KOPT-K1 (cell line): ENCODE data around the gene COL5A1.

Experiments used
- H3K27ac ChIP-seq: fragments of 200-600 bp; sonication (generic); 2 replicates; pipeline ENCODE4 v1.5.1; 2016; ENCODE audit warnings: antibody characterized with exemption, mild to moderate bottlenecking, low read depth, low read length; ENCODE audit not compliant: poor library complexity, severe bottlenecking
- H3K36me3 ChIP-seq: fragments of 200-600 bp; sonication (generic); 2 replicates; pipeline ENCODE4 v1.5.1; 2017; ENCODE audit warnings: antibody characterized with exemption, mild to moderate bottlenecking, low read length, moderate library complexity; ENCODE audit not compliant: insufficient read depth
- H3K9me3 ChIP-seq: fragments of 200-600 bp; sonication (generic); 2 replicates; pipeline ENCODE4 v1.5.1; 2017; ENCODE audit warnings: antibody characterized with exemption, low read length, mild to moderate bottlenecking; ENCODE audit not compliant: insufficient read depth, poor library complexity, severe bottlenecking

The COL5A1 gene

DNA sequence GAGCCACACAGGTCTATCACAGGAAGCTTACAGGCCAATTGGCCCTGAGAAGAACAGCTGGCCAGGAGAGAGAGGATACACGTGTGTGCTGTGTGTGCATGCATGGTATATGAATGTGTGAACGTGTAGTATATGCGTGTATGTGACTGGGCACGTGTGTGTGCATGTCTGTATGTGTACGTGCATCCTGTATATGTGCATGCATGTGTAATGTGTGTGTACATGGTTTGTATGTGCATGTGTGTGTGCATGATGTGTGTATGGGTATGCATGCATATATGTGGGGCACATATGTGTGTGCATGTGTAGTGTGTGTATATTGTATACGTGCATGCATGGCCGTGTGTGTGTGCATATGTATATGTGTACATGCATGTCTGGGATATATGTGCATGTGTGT, 182.0 kb downstream of the COL5A1 start:
- no peak overlapping the region for H3K27ac ChIP-seq
- no peaks in the 10 kb centered on the region for H3K9me3 ChIP-seq
- H3K36me3 ChIP-seq: no peaks in the 10 kb centered on the region

DNA sequence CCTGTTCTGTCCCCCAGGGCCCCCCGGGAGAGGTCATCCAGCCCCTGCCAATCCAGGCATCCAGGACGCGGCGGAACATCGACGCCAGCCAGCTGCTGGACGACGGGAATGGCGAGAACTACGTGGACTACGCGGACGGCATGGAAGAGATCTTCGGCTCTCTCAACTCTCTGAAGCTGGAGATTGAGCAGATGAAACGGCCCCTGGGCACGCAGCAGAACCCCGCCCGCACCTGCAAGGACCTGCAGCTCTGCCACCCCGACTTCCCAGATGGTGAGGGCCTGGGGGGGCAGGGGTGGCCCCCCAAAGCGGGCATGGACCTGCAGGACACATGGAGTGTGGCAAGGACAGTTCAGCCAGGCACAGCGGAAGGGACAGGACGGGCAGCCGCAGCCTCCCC, 183.0 kb downstream of the COL5A1 start:
- H3K27ac ChIP-seq: no peak overlapping the region
- H3K36me3 ChIP-seq: no peaks in the 10 kb centered on the region
- H3K9me3 ChIP-seq: no peaks in the 10 kb centered on the region

DNA sequence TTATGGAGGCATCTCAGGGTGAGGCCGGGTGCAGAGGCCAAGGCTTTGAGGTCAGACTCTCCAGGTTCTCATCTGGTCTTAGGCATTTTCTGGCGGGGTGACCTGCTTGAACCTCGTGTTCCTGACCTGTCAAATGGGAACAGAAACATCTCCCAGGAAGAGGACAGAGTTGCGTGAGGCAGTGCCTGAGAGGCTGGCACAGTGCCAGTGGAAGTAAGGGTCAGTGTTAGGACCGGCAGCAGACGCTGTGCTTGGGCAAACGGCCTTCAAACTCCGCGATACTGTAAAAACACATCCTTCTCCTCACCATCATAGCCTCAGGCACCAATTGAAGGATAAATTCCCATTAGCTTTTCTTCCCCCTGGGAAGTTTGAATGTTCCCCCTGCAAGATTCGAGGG, 183.4 kb downstream of the COL5A1 start:
- Histone ChIP-seq H3K36me3 (no peaks in the 10 kb centered on the region), H3K9me3 (no peaks in the 10 kb centered on the region), H3K27ac (no peak overlapping the region)

DNA sequence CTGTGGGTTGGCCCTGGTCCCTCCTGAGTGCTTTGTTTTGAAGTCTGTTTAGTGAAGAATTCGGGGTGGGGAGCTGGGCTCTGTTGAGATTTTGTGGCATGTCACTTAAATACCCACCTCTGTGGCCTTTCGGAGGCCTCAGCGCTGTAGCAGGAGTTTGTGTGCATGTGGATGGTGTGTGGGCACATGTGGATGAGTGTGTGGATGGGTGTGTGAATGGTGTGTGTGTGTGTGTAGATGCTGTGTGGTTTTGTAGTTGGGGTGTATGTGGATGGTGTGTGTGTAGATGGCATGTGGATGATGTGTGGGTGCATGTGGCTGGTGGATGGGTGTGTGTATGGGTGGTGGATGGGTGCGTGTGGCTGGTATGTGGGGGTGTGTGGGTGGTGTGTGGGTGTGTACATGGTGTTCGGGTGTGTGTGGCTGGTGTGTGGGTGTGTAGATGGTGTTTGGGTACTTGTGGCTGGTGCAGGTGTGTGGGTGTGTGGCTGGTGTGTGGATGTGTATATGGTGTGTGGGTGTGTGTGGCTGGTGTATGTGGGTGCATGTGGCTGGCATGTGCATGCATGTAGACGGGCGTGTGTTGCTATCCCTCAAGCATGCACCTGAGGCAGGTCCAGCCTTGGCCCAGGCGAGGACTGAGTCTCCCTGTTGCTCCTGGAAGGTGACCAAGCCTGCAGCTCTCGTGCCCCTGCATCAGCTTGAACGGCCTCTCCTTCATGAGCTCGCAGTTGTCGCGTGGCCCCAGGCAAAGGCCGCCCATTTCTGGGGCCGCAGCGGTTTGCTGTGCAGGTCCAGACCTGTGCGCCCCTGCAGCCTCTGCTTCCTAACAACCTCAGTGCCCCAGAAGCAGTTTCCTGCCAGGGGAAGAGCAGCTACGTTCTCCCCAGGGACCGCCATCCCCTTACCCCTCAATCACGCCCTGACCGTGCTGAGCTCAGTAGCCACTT, 185.0 kb downstream of the COL5A1 start:
- Histone ChIP-seq H3K27ac (no peak overlapping the region), H3K36me3 (no peaks in the 10 kb centered on the region), H3K9me3 (no peaks in the 10 kb centered on the region)

DNA sequence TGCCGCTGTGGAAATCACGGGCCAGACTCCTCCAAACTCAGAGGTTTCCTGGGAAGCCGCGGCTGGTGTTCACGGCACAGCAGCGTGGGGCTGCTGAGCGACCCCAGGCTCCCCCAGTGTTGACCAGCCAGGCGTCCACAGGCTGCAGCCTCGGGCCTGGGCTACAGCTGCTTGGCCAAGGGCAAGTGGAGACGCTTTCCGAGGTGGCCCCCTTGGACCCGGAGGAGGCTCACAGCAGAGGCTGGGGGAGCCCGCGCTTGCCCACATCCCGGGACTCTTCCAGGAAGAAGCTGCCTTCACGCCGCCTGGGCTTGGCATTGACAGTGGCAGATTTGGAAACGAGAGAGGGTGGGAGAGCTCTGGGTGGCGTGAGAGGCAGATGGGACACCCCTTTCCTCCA, 186.0 kb downstream of the COL5A1 start:
- H3K36me3 ChIP-seq: no peaks in the 10 kb centered on the region
- no peak overlapping the region for H3K27ac ChIP-seq
- H3K9me3 ChIP-seq: no peaks in the 10 kb centered on the region

DNA sequence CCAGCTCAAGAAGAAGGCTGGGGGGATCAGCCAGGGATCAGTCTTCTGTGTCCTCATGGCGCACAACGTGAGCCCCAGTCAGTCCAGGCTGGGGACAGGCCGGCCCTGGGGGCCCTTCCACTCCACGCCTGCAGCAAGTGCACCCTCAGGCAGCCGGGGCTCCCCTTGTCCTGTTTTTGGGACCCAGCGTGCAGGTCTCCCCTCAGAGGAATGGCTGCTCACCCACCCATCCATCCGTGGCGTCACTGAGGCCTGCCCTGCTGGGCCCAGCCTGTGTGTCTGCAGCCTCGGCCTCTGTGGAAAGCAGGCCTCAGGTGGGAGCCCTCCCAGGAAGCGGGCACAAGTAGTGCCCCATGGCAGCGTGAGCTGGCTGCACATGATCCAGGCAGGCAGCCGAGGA, 186.4 kb downstream of the COL5A1 start:
- H3K36me3 ChIP-seq: no peaks in the 10 kb centered on the region
- H3K27ac ChIP-seq: no peak overlapping the region
- no peaks in the 10 kb centered on the region for H3K9me3 ChIP-seq

DNA sequence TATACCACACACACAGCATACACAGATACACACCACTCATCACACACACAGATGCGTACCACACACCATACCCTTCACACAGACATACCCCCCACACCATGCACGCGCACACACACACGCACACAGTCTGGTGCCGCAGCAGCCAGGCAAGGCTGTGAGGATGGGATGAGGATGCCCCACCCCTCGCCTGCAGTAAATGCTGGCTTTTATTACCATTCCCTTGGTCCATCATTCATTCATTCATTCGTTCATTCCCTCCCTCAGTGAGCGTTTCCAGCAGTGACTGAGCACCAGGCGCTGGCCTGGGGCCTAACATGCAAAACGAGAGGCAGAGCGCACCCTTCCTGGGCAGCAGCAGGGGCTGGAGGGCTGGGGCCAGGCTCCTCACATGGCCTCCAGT, 187.3 kb downstream of the COL5A1 start:
- no peak overlapping the region for H3K27ac ChIP-seq
- H3K36me3 ChIP-seq: no peaks in the 10 kb centered on the region
- H3K9me3 ChIP-seq: no peaks in the 10 kb centered on the region

DNA sequence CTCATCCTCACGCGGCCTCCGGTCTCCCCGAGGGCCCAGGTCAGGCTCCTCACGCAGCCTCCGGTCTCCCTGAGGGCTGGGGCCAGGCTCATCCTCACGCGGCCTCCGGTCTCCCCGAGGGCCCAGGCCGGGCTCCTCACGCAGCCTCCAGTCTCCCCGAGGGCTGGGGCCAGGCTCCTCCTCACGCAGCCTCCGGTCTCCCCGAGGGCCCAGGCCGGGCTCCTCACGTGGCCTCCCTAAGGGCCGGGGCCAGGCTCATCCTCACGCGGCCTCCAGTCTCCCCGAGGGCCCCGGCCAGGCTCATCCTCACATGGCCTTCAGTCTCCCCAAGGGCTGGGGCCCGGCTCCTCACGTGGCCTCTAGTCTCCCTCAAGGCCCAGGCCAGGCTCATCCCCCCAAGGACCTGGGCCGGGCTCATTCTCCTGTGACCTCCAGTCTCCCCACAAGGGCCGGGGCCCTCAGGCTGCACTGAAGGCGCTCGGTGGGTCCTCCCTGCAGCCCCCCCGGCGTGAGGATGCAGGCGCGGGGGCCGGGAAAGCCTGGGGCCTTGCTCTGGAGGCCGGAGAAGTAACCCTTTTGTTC, 187.8 kb downstream of the COL5A1 start:
- no peaks in the 10 kb centered on the region for H3K36me3 ChIP-seq

DNA sequence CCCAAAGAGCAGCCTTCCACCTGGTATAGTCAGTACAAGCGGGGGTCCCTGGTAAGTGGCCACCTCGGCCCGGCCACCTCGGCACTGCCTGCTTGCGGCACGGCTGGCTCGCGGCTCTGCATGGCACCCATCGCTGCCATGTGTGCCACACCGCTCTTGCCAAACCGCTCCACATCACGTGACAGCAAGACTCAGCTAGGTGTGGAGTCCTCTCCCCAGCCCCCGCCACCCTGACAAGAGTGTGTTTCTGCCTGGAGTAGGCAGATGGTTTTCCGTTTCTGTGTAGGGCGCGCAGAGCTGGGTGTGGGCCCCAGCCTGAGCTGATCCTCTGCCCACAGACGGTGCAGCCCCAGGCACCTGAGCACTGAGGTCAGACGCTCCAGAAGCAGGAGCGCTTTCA, 188.5 kb downstream of the COL5A1 start:
- Histone ChIP-seq H3K27ac (no peak overlapping the region), H3K9me3 (no peaks in the 10 kb centered on the region), H3K36me3 (no peaks in the 10 kb centered on the region)

More for the DNA sequence above, 187.8 kb downstream of the COL5A1 start:
- no peak overlapping the region for H3K27ac ChIP-seq
- H3K9me3 ChIP-seq: no peaks in the 10 kb centered on the region

DNA sequence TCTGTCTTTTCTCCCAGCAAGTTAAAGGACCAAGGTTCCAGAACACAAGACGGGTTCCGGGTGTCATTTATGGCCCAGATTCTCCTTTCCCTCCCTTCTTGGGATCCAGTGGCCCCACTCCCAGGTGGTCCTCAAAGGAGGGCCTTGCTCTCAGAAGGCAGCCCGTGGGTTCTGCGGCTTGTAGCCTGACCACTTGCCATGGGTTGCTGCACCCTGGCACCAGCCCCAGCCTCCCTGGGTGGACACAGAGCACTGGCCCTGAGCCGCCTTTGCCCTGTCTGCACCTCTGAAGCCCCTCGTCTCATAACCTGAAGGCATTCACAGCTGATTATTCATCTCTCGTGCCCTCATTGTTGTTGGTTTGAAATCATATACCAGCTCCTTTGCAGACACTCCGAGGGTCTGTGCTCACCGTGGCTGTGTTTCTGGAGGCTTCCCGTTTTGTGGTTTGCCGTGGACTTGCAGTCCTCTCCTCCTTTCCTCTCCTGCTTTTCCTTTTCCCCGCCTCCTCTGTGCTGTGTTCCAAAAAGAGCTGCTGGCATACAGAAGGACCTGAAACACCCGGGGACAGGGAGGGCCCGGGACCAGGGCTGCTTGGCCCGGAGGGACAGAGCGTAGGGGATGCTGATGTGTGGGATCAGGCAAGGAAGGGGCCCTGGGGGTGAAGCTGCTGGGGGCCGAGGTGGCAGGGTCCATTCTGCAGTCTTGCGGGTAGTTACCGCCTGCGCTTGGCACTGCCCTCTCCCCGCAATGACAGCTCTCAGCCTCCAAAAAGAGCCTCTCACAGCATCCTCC, 189.5 kb downstream of the COL5A1 start:
- no peak overlapping the region for H3K27ac ChIP-seq
- H3K9me3 ChIP-seq: no peaks in the 10 kb centered on the region
- H3K36me3 ChIP-seq: no peaks in the 10 kb centered on the region

DNA sequence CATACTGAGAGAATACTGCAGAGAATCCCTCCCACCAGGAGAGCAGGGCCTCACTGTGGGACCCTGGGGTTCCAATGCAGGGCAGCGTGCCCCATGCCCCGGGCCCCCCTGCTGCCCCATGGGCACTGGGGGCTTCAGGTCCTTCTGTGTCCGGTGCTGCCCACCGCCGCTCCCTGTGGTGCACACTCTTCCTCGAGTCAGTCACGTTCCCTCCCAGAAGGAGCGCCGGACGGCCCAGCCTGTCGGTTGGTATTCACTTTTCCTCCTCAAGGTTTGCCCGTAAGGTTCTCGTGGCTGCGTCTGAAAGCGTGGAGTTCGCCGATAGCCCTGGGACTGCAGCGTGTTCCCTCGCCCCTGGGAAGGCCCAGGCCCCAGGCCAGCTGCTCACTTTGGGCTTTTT, 190.9 kb downstream of the COL5A1 start:
- no peaks in the 10 kb centered on the region for H3K9me3 ChIP-seq
- no peaks in the 10 kb centered on the region for H3K36me3 ChIP-seq
- no peak overlapping the region for H3K27ac ChIP-seq

DNA sequence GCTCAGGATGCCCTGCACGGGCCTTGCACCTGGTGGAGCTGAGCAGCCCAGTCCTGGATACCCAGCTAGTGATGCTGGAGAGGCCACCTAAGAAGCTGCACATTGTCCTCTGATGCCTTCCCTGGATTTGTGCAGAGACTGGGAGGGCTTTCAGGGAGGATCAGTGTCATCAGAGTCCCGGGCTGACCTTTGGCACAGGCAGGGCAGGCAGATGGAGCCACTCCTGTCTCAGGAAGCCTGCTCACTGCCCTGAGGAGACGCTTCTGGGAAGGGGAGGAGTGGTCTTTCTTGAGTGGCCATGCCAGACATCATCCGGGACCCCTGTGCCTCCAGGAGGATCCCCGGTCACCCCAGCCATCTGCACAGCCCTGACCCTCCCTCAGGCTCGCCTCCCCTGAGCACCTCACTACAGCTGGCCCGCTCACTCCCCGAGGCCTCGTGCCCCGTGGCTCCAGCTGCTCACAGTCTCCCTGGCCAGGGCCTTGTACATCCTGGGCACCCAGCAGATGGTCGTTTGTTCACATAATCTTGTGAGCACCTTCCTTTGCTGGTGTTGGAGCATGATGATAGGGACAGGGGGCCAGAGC, 191.8 kb downstream of the COL5A1 start:
- no peaks in the 10 kb centered on the region for H3K36me3 ChIP-seq
- no peaks in the 10 kb centered on the region for H3K9me3 ChIP-seq
- no peak overlapping the region for H3K27ac ChIP-seq

DNA sequence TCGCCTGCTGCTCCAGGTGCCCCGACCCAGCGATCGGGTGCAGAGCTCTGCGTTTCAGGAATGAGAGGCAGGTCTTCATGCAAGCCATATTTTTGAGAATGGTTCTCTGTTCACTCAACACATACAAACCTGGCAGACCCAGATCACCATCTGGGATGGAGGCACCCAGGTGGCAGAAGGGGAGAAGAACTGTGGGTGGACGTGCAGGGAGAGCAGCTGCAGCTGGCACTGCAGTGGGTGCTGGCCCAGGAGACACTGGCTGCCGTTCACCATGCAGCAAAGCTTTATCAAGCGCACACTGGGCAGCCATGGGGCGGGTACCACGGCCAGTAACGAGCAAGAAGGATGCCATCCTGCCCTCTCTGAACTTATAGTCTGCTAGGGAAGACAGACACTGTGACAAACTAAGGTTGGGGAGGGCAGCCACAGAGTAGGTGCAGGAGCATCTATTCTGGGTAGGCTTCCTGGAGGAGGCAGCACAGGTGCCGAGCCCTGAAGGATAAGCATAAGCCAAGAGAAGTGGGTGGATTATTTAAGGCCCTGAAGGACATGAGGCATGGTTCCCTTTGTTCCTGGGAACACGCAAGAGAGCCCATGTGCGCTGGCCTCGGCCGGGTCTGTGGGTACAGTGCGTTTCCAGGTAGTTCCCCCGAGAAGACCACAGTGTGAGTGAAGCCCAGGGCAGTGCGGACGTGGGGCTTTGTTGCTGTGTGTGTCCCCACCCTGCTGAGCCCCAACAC, 192.8 kb downstream of the COL5A1 start:
- Histone ChIP-seq H3K36me3 (no peaks in the 10 kb centered on the region), H3K27ac (no peak overlapping the region)

DNA sequence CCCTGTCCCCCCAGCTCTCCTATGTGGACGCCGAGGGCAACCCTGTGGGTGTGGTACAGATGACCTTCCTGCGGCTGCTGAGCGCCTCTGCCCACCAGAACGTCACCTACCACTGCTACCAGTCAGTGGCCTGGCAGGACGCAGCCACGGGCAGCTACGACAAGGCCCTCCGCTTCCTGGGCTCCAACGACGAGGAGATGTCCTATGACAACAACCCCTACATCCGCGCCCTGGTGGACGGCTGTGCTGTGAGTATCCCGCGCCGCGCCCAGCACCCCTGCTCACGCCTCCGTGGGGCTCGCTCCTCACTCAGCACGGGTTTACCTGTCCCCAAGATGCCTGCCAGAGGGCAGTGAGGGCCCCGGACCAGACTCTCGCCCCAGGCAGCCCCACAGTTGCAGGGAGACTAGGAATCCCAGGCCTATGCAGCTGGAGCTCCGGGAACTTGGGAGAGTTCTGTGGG, 193.4 kb downstream of the COL5A1 start:
- Histone ChIP-seq H3K9me3 (no peaks in the 10 kb centered on the region), H3K27ac (no peak overlapping the region), H3K36me3 (no peaks in the 10 kb centered on the region)

More for the DNA sequence above, 192.8 kb downstream of the COL5A1 start:
- no peaks in the 10 kb centered on the region for H3K9me3 ChIP-seq
